Calu3 (cell line): Measurements from ENCODE around the gene PAIP2B. TPM values are rescaled to one million over a fixed set of nuclear protein-coding genes. Genes with fewer than 3 reads are reported as not detected.

Source experiments
- BruUV-seq: library from RNA; stranded (reverse); fragments of 400-500 nt; replicated peaks from 2 replicates; lab custom pipeline; 2021; lab: Mats Ljungman, UMichigan
- CTCF ChIA-PET: fragments of 300-600 bp; sonication (Branson Sonifier 250); formaldehyde crosslinking; loops from one replicate; lab custom pipeline; 2022; ENCODE audit warnings: antibody characterized with exemption; lab: Charles Lee
- DNase-seq: peaks from one replicate; pipeline ENCODE4 v3.0.0; 2022
- H3K27ac Mint-ChIP-seq: one replicate; pipeline ENCODE4 v1.8.0; 2022; ENCODE audit warnings: mixed read lengths; ENCODE audit not compliant: unreplicated experiment
- H3K27me3 Mint-ChIP-seq: one replicate; pipeline ENCODE4 v1.8.0; 2022; ENCODE audit warnings: mixed read lengths; ENCODE audit not compliant: unreplicated experiment
- H3K36me3 Mint-ChIP-seq: one replicate; pipeline ENCODE4 v1.8.0; 2022; ENCODE audit warnings: mild to moderate bottlenecking, moderate library complexity, mixed read lengths; ENCODE audit not compliant: insufficient read depth, unreplicated experiment
- H3K4me1 Mint-ChIP-seq: one replicate; pipeline ENCODE4 v1.8.0; 2022; ENCODE audit warnings: mild to moderate bottlenecking, low read depth, mixed read lengths; ENCODE audit not compliant: unreplicated experiment
- H3K4me3 Mint-ChIP-seq: one replicate; pipeline ENCODE4 v1.8.0; 2022; ENCODE audit warnings: mild to moderate bottlenecking, low read depth, moderate library complexity, mixed read lengths; ENCODE audit not compliant: unreplicated experiment
- H3K9me3 Mint-ChIP-seq: one replicate; pipeline ENCODE4 v1.8.0; 2022; ENCODE audit warnings: low read depth, mixed read lengths; ENCODE audit not compliant: unreplicated experiment
- CTCF ChIP-seq: fragments of 200-600 bp; IDR thresholded peaks from one replicate; pipeline ENCODE4 v1.8.0; 2022; ENCODE audit warnings: antibody characterized with exemption; ENCODE audit not compliant: unreplicated experiment
- intact Hi-C: fragments of 100-400 bp; cut with micrococcal nuclease; formaldehyde crosslinking; loops from one replicate; pipeline ENCODE4 v1.10.0; 2022; ENCODE audit not compliant: unreplicated experiment
- total RNA-seq: library from RNA; stranded (reverse); gene quantifications from 2 replicates; pipeline ENCODE4 v1.2.3, GENCODE V29; 2022

The PAIP2B gene
- total RNA-seq, 1 experiment from 2014 or later, result 3.6 TPM

- Mint-ChIP-seq H3K9me3 (peaks cover 4% of the 10 kb centered on the region), H3K4me1 (peaks cover 9% of the 10 kb centered on the region), H3K27me3 (peaks cover 32% of the 10 kb centered on the region), H3K36me3 (peaks cover 19% of the 10 kb centered on the region), H3K4me3 (peak overlapping the region; percentile 94), H3K27ac (peak overlapping the region; percentile 91)
- intact Hi-C loops, result loop anchor here (2.0 kb wide), 1 partner anchor 104 kb away; the partner anchor contains the start of gene ZNF638
- peak; percentile 6 for DNase-seq
- CTCF ChIA-PET, result interaction anchor here (0.8 to 1.8 kb wide), 7 partner anchors 10 to 158 kb away, joined by 3 to 13 read pairs (median 4); partner anchors contain the start of genes NAGK and ZNF638
- peak; percentile 15 for TF ChIP-seq CTCF
- BruUV-seq, result no TSS peak
Observed at GRCh38 chr2:71226096-71226964, 573 bp downstream of the PAIP2B start.

- Mint-ChIP-seq H3K4me3 (no peak overlapping the region), H3K9me3 (peaks cover 4% of the 10 kb centered on the region), H3K4me1 (peaks cover 9% of the 10 kb centered on the region), H3K27ac (no peak overlapping the region), H3K27me3 (peaks cover 18% of the 10 kb centered on the region), H3K36me3 (peaks cover 19% of the 10 kb centered on the region)
- no TSS peak for BruUV-seq
- CTCF ChIA-PET, result no interaction called here
- no peak for DNase-seq
- intact Hi-C loops, result loop anchor here (2.0 kb wide), 1 partner anchor 52 kb away; no protein-coding TSS in a partner anchor
- TF ChIP-seq CTCF, result no peak
Observed at GRCh38 chr2:71224935-71225334, 2.0 kb downstream of the PAIP2B start.

GRCh38 chr2:71224457-71224856 lies 2.4 kb downstream of the PAIP2B start:
- TF ChIP-seq CTCF, result no peak
- CTCF ChIA-PET, result interaction anchor here (0.6 to 1.0 kb wide), 3 partner anchors 36 to 107 kb away, joined by 3 to 4 read pairs (median 3); partner anchors contain the start of gene ZNF638
- Mint-ChIP-seq H3K27me3 (peaks cover 13% of the 10 kb centered on the region), H3K36me3 (peaks cover 19% of the 10 kb centered on the region), H3K4me3 (no peak overlapping the region), H3K4me1 (peaks cover 9% of the 10 kb centered on the region), H3K9me3 (peaks cover 3% of the 10 kb centered on the region), H3K27ac (no peak overlapping the region)
- intact Hi-C loops, result loop anchor here (2.0 kb wide), 1 partner anchor 52 kb away; no protein-coding TSS in a partner anchor
- BruUV-seq, result no TSS peak
- no peak for DNase-seq

GRCh38 chr2:71223767-71224333 lies 3.1 kb downstream of the PAIP2B start:
- no peaks in the 10 kb centered on the region for H3K9me3 Mint-ChIP-seq
- CTCF ChIA-PET, result interaction anchor here (0.6 to 1.0 kb wide), 3 partner anchors 35 to 108 kb away, joined by 3 to 4 read pairs (median 3); partner anchors contain the start of gene ZNF638
- H3K36me3 Mint-ChIP-seq, result peaks cover 19% of the 10 kb centered on the region
- peak; percentile 66 for DNase-seq
- no peak overlapping the region for H3K4me3 Mint-ChIP-seq
- no TSS peak for BruUV-seq
- peak; percentile 33 for TF ChIP-seq CTCF
- intact Hi-C loops, result loop anchor here (2.0 kb wide), 1 partner anchor 53 kb away; no protein-coding TSS in a partner anchor
- peaks cover 7% of the 10 kb centered on the region for H3K27me3 Mint-ChIP-seq
- no peak overlapping the region for H3K27ac Mint-ChIP-seq
- H3K4me1 Mint-ChIP-seq, result peaks cover 9% of the 10 kb centered on the region
